Fibroblast of lung (primary cell): ENCODE measurements around the gene RNASE13. TPM values are rescaled to one million over a fixed set of nuclear protein-coding genes. Genes with fewer than 3 reads are reported as not detected.

ENCODE experiments used
- DNase-seq, 2 donors: peaks; one replicate each; pipeline versions ENCODE4 v3.0.0 to v3.0.0-alpha.2; 2010; ENCODE audit warnings: low read depth in 2 of 2
- H2AFZ ChIP-seq: 2 replicates; pipeline ENCODE4 v1.5.1; 2012; ENCODE audit warnings: low read length, control low read depth, inconsistent platforms
- H3K27ac ChIP-seq: 2 replicates; pipeline ENCODE4 v1.5.1; 2011; ENCODE audit warnings: low read length, control low read depth; ENCODE audit not compliant: insufficient read depth
- H3K27me3 ChIP-seq: 2 replicates; pipeline ENCODE4 v1.5.1; 2011; ENCODE audit warnings: mild to moderate bottlenecking, low read length; ENCODE audit not compliant: control insufficient read depth, insufficient read depth
- H3K36me3 ChIP-seq: 2 replicates; pipeline ENCODE4 v1.5.1; 2011; ENCODE audit warnings: low read length; ENCODE audit not compliant: control insufficient read depth, insufficient read depth
- H3K4me1 ChIP-seq: 2 replicates; pipeline ENCODE4 v1.5.1; 2011; ENCODE audit warnings: low read length; ENCODE audit not compliant: control insufficient read depth, insufficient read depth; ENCODE audit errors: extremely low read depth
- H3K4me2 ChIP-seq: 2 replicates; pipeline ENCODE4 v1.5.1; 2011; ENCODE audit warnings: low read length, control low read depth; ENCODE audit not compliant: insufficient read depth; ENCODE audit errors: extremely low read depth
- H3K4me3 ChIP-seq, 4 experiments: fragments of 200-600 bp in 1 of 4; sonication (generic) in 1 of 4; replicated peaks in 1 of 4; 2 replicates each; pipeline ENCODE4 v1.5.1; 2011 to 2016; ENCODE audit warnings: low read length in 4 of 4, low read depth in 3 of 4, mild to moderate bottlenecking in 3 of 4, control low read depth in 2 of 4, inconsistent platforms in 1 of 4, mixed read lengths in 1 of 4; ENCODE audit not compliant: insufficient read depth in 1 of 4; ENCODE audit errors: control extremely low read depth in 1 of 4
- H3K79me2 ChIP-seq: 2 replicates; pipeline ENCODE4 v1.5.1; 2012; ENCODE audit warnings: mild to moderate bottlenecking, low read length, inconsistent platforms; ENCODE audit not compliant: control insufficient read depth, insufficient read depth
- H3K9ac ChIP-seq: 2 replicates; pipeline ENCODE4 v1.5.1; 2011; ENCODE audit warnings: mild to moderate bottlenecking, low read length, control low read depth; ENCODE audit not compliant: insufficient read depth
- H3K9me3 ChIP-seq: 2 replicates; pipeline ENCODE4 v1.5.1; 2012; ENCODE audit warnings: low read depth, low read length; ENCODE audit not compliant: control insufficient read depth, insufficient read depth
- H4K20me1 ChIP-seq: 2 replicates; pipeline ENCODE4 v1.5.1; 2011; ENCODE audit warnings: low read length; ENCODE audit not compliant: control insufficient read depth, insufficient read depth; ENCODE audit errors: extremely low read depth
- CTCF ChIP-seq, 2 donors: IDR thresholded peaks in 1 of 2; conservative IDR thresholded peaks in 1 of 2; 1 replicate in 1 of 2; 2 replicates in 1 of 2; pipeline ENCODE4 v1.5.1; 2011 to 2012; ENCODE audit warnings: low read length in 2 of 2, control low read depth in 1 of 2, inconsistent platforms in 1 of 2, low read depth in 1 of 2, mild to moderate bottlenecking in 1 of 2
- EZH2 ChIP-seq: IDR thresholded peaks from 2 replicates; pipeline ENCODE4 v1.5.1; 2012; ENCODE audit warnings: low read length, control low read depth, mild to moderate bottlenecking; ENCODE audit errors: missing control alignments
- polyA minus RNA-seq: library from RNA; depleted of rRNA, polyadenylated mRNA; stranded (reverse); fragments of >200 nt; gene quantifications from 2 replicates; pipeline ENCODE4 v1.2.3, GENCODE V29; 2011; ENCODE audit warnings: low replicate concordance
- polyA plus RNA-seq, 2 donors: library from polyadenylated mRNA; depleted of rRNA in 1 of 2; stranded (reverse) in 1 of 2; unstranded in 1 of 2; fragments of >200 nt; gene quantifications; 2 replicates each; pipeline ENCODE4 v1.2.1, GENCODE V29; 2011 to 2012; ENCODE audit warnings: missing spikeins in 1 of 2
- total RNA-seq: library from RNA; depleted of rRNA; stranded (reverse); fragments of >200 nt; gene quantifications from 2 replicates; pipeline ENCODE4 v1.2.1, GENCODE V29; 2014

The RNASE13 gene
- total RNA-seq (not detected in 2 replicates), polyA plus RNA-seq (not detected in 2 replicates), polyA minus RNA-seq (not detected in 2 replicates)
- not detected in 2 replicates for polyA plus RNA-seq (2012)

- Histone ChIP-seq H3K36me3 (no peaks in the 10 kb centered on the region), H3K4me3 (no peak within 1 kb of the TSS), H2AFZ (no peak within 1 kb of the TSS), H4K20me1 (no peaks in the 10 kb centered on the region), H3K27ac (no peak within 1 kb of the TSS), H3K9ac (peak within 1 kb of the TSS; percentile 2), H3K4me2 (no peak within 1 kb of the TSS), H3K4me1 (no peaks in the 10 kb centered on the region), H3K9me3 (no peaks in the 10 kb centered on the region), H3K27me3 (peaks cover 29% of the 10 kb centered on the region), H3K79me2 (no peaks in the 10 kb centered on the region)
- no peak for DNase-seq
- TF ChIP-seq CTCF (conservative IDR thresholded peaks at IDR 0.05 in 1 of 2, IDR thresholded peaks at IDR 0.05 in 1 of 2; ENCODE audit: low read depth in 1 of 2, low read length in 2 of 2) (no peak), EZH2 (no peak)
Observed at GRCh38 chr14:21034707-21035106, at the start of gene RNASE13. Gene RNASE13, minus strand, starts transcription at chr14:21034807. Its CDS starts 519 bp downstream, at chr14:21034288.

GRCh38 chr14:21084396-21084795, 49.8 kb upstream of the RNASE13 start:
- H3K9me3 ChIP-seq = no peaks in the 10 kb centered on the region
- no peaks in the 10 kb centered on the region for H3K79me2 ChIP-seq
- H2AFZ ChIP-seq = no peak overlapping the region
- no peak overlapping the region for H3K9ac ChIP-seq
- no peaks in the 10 kb centered on the region for H3K27me3 ChIP-seq
- no peaks in the 10 kb centered on the region for H4K20me1 ChIP-seq
- H3K4me1 ChIP-seq = peaks cover 11% of the 10 kb centered on the region
- no peak overlapping the region for H3K4me3 ChIP-seq
- no peak for DNase-seq
- H3K4me2 ChIP-seq = no peak overlapping the region
- no peak overlapping the region for H3K27ac ChIP-seq
- peaks cover 21% of the 10 kb centered on the region for H3K36me3 ChIP-seq
- TF ChIP-seq EZH2 = no peak
- no peak for TF ChIP-seq CTCF (conservative IDR thresholded peaks at IDR 0.05 in 1 of 2, IDR thresholded peaks at IDR 0.05 in 1 of 2; ENCODE audit: low read depth in 1 of 2, low read length in 2 of 2)

- Histone ChIP-seq H3K27ac (no peak overlapping the region), H3K4me2 (no peak overlapping the region), H3K9me3 (no peaks in the 10 kb centered on the region), H3K9ac (no peak overlapping the region), H4K20me1 (no peaks in the 10 kb centered on the region), H3K4me3 (no peak overlapping the region), H3K36me3 (peaks cover 19% of the 10 kb centered on the region), H3K79me2 (no peaks in the 10 kb centered on the region), H3K27me3 (no peaks in the 10 kb centered on the region), H2AFZ (no peak overlapping the region), H3K4me1 (peaks cover 9% of the 10 kb centered on the region)
- TF ChIP-seq EZH2 (no peak), CTCF (conservative IDR thresholded peaks at IDR 0.05 in 1 of 2, IDR thresholded peaks at IDR 0.05 in 1 of 2; ENCODE audit: low read depth in 1 of 2, low read length in 2 of 2) (no peak)
- DNase-seq = no peak
Observed at GRCh38 chr14:21083565-21084325, 49.1 kb upstream of the RNASE13 start.
